ENCODE data around the gene PRPS1. TPM values are rescaled to one million over a fixed set of nuclear protein-coding genes. Genes with fewer than 3 reads are reported as not detected.

Gene PRPS1
- total and polyA plus RNA-seq, 9 of the 15 experiments (the other 6 are each of a cell fraction or from before 2014, with no cell fraction given): 47.8 to 175 (median 79.6) TPM

- TF ChIP-seq ATF1 (CRISPR knock-in tag; IDR thresholded peaks at IDR 0.05) (no peak), ATF1 (tag; IDR thresholded peaks at IDR 0.05) (peak; percentile 61), MYNN (IDR thresholded peaks at IDR 0.05) (peak; percentile 63; the same call in 1 of the 2 replicates), MYNN (CRISPR knock-in tag; IDR thresholded peaks at IDR 0.05) (no peak), TFAP4 (CRISPR knock-in tag; IDR thresholded peaks at IDR 0.05; ENCODE audit: borderline replicate concordance) (peak; percentile 67; the same call in 1 of the 2 replicates), ZFX (CRISPR knock-in tag; IDR thresholded peaks at IDR 0.05) (no peak), CBX5 (IDR thresholded peaks at IDR 0.05; ENCODE audit: borderline replicate concordance, low read depth) (no peak), HMBOX1 (IDR thresholded peaks at IDR 0.05) (no peak), SOX6 (IDR thresholded peaks at IDR 0.05) (peak; percentile 29; the same call in 1 of the 2 replicates), ZBTB43 (CRISPR knock-in tag; IDR thresholded peaks at IDR 0.05) (0 out of 2 replicates have a peak, but pooled peaks have one; percentile 52), ZMIZ1 (IDR thresholded peaks at IDR 0.05; ENCODE audit: low read depth in 2 of 2, low read length in 2 of 2) (no peak), CREM (IDR thresholded peaks at IDR 0.05; ENCODE audit: low read depth) (peak; percentile 66), VEZF1 (CRISPR knock-in tag; IDR thresholded peaks at IDR 0.05) (peak; percentile 88), RAD21 (CRISPR knock-in tag; conservative IDR thresholded peaks at IDR 0.05 in 1 of 2, IDR thresholded peaks at IDR 0.05 in 1 of 2) (peak; percentile 59 to 84), CEBPB (tag; IDR thresholded peaks at IDR 0.05) (0 out of 2 replicates have a peak, but pooled peaks have one; percentile 18), ZNF57 (CRISPR knock-in tag; IDR thresholded peaks at IDR 0.05) (no peak), DEAF1 (CRISPR knock-in tag; IDR thresholded peaks at IDR 0.05) (0 out of 2 replicates have a peak, but pooled peaks have one; percentile 33)
Observed at GRCh38 chrX:107672955-107673378, 44.7 kb downstream of the PRPS1 start (continued).
